Embryonic facial prominence (tissue), 1 donor: ENCODE measurements around the gene FAM237B.
A peak's percentile ranks its signal among the peaks of the same experiment; 100 is the strongest.
"Not testable (repeated sequence)": the region's sequence is repeated elsewhere in the genome, so short reads cannot be mapped to it uniquely, and the experiment has no call there.

Source experiments
- DNase-seq: peaks from one replicate; pipeline ENCODE4 v3.0.0-alpha.2; 2016; ENCODE audit errors: extremely low spot score

The FAM237B gene

DNA sequence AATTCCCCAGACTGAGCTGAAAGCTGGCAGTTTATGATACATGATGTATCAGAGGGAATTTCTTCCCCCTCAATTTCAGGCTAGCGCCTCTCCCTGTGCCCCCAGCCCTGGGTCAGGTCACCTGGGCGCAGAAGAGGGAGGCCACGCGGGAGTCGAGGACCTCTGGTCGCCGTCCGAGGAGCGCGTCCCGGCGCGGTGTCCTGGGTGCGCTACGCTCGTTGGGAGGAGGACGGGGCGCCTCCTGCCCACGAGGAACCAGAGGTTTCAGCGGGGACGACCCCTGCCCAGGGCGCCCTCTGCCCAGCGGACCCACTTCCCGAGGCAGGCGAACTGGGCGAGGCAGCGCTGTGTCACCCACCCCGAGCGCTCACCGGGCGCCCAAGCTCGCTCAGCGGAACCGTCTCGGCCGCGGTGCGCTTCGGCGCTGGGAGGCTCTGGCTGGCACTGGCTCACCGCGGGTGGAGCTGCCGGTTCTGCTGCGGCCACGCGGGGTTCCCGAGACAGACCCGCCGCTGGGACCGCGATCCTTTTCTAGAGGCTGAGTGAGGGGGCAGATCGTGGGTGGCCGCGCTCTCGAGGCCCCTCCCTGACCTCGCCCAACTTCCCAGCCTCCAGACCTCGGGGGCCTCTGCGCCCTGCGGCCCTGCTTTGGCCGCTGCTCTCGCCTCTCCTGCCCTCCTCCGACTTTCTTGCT, at the start of gene FAM237B:
FAM237B (minus strand) TSS at position 504 of the 694 bp plus-strand sequence. CDS start 1,556 bp downstream, outside the sequence.
- no peak for DNase-seq

- DNase-seq, result no peak
Measured at GRCh38 chr7:90351987-90352386, 30.9 kb upstream of the FAM237B start.

DNA sequence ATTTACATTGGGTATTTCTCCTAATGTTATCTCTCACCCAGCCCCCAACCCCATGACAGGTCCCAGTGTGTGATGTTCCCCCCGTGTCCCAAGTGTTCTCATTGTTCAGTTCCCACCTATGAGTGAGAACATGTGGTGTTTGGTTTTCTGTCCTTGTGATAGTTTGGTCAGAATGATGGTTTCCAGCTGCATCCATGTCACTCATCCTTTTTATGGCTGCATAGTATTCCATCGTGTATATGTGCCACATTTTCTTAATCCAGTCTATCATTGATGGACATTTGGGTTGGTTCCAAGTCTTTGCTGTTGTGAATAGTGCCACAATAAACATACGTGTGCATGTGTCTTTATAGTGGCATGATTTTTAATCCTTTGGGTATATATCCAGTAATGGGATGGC, 28.9 kb upstream of the FAM237B start:
- not testable (repeated sequence) for DNase-seq

GRCh38 chr7:90349305-90349704, 28.2 kb upstream of the FAM237B start:
- no peak for DNase-seq

GRCh38 chr7:90347759-90348158, 26.7 kb upstream of the FAM237B start:
- DNase-seq, result no peak

DNA sequence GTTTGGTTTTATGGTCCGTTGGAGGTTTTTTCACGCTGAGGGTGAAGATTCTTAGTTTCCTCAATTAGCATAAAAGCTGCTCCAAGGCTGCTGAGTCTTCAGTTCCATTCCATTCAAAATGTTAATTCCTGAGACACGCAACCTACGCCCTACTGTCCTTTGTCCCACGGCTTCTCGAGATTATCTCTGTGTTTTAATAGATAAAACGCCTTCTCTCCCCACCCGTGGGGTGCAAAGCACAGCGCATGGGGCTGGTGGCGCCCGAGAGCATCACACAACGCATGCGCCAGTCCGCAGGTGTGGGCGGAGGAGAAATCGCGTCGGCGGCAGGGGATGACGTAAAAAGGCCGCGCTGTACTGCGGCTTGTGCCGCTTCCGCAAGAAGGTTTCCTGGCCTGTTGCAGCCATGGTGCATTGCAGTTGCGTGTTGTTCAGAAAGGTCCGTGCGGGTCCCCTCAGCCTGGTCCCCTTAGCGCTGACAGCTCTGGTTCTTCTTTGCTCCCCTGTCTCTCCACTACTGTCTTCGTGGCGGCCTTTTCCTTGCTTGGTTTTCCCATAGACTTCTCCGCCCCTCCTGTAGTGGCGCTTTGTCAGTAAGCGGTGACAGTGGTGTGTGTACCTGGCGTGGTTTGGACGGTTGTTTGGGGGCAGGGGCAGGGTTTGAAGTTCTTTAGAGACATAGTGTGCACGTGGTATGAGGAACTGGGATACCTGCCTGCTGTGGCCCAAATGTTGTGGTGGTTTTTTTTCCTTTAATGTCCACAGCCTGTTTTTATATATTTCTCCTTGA, 25.4 kb upstream of the FAM237B start, which contains the start of gene GTPBP10:
GTPBP10 (plus strand) TSS at position 381 of the 790 bp plus-strand sequence; CDS start at position 407, 26 bp downstream.
- peak; percentile 91 for DNase-seq

- DNase-seq, result peak; percentile 9
Measured at GRCh38 chr7:90345595-90346335, 24.7 kb upstream of the FAM237B start.

DNA sequence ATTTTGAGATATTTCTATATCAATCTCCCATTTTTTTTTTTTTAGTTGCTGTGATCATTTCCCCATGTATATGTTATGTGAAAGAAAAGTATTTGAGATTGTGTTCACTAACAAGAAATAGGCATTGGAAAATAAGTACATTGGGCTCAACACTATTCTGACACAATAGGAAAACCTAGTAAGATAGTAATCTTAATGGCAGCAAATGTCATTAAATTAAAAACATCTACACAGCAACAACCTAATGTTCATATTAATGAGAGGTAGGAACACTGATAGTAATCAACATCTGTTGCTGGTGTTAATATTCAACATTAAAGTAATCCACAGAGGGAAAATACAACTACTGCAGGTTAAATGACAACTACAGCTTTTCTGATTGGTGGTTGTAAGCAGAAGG, 23.9 kb upstream of the FAM237B start:
- DNase-seq, result no peak

- no peak for DNase-seq
Measured at GRCh38 chr7:90337106-90337505, 16.0 kb upstream of the FAM237B start.

DNA sequence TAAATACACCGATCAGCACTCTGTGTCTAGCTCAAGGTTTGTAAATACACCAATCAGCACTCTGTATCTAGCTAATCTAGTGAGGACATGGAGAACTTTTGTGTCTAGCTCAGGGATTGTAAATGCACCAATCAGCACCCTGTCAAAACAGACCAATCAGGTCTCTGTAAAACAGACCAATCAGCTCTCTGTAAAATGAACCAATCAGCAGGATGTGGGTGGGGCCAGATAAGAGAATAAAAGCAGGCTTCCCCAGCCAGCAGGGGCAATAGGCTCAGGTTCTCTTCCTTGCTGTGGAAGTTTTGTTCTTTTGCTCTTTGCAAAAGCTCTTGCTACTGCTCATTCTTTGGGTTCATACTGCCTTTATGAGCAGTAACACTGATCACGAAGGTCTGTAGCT, 13.8 kb upstream of the FAM237B start:
- not testable (repeated sequence) for DNase-seq

DNA sequence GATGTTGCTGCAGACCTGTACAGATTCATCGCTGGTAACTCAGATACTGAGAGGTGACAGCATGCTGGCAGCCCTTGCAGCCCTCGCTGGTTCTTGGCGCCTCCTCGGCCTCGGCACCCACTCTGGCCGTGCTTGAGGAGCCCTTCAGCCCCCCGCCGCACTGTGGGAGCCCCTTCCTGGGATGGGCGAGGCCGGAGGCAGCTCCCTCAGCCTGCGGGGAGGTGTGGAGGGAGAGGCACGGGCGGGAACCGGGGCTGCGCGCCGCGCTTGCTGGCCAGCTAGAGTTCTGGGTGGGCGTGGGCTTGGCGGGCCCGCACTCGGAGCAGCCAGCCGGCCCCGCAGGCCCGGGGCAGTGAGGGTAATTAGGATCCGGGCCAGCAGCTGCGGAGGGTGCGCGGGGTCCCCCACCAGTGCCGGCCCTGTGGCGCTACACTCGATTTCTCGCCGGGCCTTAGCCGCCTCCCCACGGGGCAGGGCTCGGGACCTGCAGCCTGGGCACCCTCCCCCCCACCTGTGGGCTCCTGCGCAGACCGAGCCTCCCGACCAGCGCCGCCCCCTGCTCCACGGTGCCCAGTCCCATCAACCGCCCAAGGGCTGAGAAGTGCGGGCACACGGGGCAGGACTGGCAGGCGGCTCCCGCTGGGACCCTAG, 13.2 kb upstream of the FAM237B start:
- no peak for DNase-seq

DNA sequence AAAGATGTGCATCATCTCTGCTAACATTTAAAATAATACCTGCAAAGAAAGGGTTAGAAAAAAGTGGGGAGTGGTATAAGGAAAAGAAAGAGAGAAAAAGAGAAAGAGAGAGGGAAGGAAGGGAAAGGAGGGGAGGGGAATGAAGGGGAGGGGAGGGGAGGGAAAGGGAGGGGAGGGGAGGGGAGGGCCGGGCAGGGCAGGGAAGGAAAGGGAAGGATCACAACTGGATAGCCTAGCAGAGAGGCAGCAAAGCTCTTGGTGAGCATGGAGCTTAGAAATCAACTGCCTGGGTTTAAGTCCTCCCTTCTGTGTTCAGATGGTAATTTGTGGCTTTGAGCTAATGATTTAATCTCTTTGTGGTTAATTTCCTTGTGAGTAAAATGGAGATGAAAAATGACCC, 5.4 kb upstream of the FAM237B start:
- no peak for DNase-seq

- DNase-seq, result no peak
Measured at GRCh38 chr7:90322837-90323236, 1.7 kb upstream of the FAM237B start.

DNA sequence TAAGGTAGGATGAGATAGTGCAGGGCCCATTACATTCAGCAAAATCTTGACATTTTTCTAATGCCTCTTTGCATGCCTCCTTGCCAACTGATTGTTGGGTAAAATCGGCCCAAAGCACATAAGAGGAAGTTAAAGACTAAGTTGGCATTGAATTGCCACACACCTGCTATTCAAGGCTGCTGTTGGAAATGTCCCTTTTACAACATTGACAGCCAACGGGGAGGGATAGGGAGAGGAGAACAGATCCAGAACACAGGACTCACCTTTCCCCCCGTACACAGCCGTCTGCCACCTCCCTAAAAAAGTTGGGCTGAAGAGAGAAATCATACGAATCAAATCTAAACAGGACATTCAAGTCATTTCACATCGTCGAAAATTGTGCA, 695 bp downstream of the FAM237B start:
- no peak for DNase-seq

- DNase-seq, result no peak
Measured at GRCh38 chr7:90320014-90320413, 1.1 kb downstream of the FAM237B start.

DNA sequence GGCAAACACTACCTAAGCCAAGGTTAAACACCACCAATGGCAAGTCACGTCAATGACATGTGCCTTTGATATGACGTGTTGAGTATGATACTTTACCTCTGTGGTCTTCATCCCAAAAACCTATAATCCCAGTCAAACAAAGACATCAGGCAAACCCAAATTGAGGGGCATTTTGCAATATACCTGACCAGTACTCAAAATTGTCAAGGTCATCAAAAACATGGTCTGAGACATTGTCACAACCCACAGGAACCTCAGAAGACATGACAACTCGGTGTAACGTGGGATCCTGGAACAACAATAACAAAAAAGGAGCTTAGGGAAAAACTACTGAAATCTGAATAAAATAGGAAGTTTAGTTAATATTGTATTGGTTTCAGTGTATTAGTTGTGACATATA, 7.2 kb downstream of the FAM237B start:
- DNase-seq, result no peak

DNA sequence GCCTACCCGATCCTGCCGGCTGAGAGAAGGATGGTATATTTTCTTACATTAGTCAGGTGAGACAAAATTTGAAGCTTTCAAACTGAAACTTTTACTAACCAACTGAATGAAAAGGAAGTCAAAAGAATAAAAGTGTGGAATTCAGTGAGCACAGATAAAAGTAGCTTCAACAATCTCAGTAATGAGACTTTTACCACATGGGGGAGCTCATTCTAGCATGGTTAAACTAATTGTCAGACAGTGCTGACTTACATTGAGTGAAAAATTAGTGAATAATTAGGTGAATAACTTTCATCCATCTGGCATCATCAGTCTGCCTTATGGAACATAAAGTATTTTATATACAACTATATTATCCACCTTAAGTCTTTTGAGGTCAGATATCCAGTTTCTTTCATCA, 8.4 kb downstream of the FAM237B start:
- no peak for DNase-seq

- DNase-seq, result no peak
Measured at GRCh38 chr7:90311175-90311574, 9.9 kb downstream of the FAM237B start.

DNA sequence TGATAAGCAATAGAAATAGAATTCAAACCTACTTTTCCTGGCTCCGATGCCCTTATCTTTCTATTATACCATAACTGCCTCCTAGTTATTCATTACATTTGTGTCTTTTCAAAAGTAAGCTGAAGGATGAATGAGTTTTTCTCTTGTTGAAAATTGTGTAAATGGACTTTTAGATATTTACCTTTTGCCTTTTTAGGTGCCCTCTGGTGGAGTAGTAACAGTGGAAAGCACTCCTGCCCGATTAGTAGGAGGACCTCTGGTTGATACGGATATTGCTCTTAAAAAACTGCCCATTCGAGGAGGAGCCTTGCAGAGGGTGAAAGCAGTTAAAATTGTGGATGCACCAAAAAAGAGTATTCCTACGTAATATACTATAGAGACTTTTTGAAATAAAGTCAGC, 11.2 kb downstream of the FAM237B start:
- DNase-seq, result no peak

- DNase-seq, result no peak
Measured at GRCh38 chr7:90303241-90303640, 17.9 kb downstream of the FAM237B start.

DNA sequence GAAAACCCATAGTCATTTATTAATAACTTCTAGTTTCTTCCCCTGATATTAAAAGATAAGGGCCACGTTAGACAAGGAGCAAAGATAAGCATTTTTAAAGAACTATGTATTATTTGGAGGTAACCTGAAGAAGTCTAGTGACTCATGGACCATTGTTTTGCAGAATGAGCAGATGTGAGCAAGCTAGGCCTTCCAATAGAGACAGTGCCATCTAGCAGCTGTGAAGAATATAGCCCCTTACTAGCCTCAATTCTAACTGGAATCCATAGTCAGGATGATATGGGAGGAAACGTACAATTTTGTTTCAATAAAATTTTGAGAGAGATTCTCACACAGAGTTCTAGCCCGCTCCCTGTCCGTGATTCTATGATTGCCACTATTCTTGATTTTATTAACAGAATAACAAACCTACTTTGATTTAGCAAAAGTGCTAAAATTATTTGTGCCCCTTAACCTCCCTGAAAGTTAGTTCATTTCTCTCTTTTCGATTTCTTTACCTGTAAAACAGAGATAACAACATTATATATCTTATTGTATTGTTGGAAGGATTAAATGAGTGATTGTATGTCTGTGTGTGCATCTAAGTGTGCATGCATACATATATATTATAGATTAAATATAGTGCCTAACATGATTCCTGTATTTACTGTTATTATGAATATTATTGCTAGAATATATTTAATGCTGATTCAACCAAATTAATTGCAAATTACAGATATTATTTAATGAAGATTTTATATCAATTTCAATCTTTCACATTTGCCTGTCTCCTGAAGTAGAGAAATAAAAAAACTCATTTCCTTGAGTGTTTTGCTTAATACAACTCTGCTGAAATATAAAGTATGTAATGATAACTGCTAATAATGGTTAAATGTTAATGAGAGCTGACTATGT, 22.7 kb downstream of the FAM237B start:
- no peak for DNase-seq
